Breast epithelium (tissue), 4 donors: ENCODE data around the gene RNF11. TPM values are rescaled to one million over a fixed set of nuclear protein-coding genes. Genes with fewer than 3 reads are reported as not detected.

ENCODE experiments used
- DNase-seq, 2 donors: peaks; one replicate each; pipeline ENCODE4 v3.0.0-alpha.2; 2019; ENCODE audit warnings: low spot score in 2 of 2
- H3K27ac ChIP-seq, 2 donors: fragments of 200-600 bp; sonication (generic) in 1 of 2; one replicate each; pipeline ENCODE4 v1.5.1; 2016 to 2019; ENCODE audit warnings: mild to moderate bottlenecking in 1 of 2
- H3K27me3 ChIP-seq, 2 donors: fragments of 200-600 bp; sonication (generic) in 1 of 2; one replicate each; pipeline versions ENCODE4 v1.5.1 to v1.6.0; 2017 to 2019; ENCODE audit warnings: control low read depth in 1 of 2, mild to moderate bottlenecking in 1 of 2
- H3K36me3 ChIP-seq: fragments of 200-600 bp; one replicate; pipeline ENCODE4 v1.5.1; 2019
- H3K4me1 ChIP-seq, 2 donors: fragments of 200-600 bp; sonication (generic); one replicate each; pipeline ENCODE4 v1.5.1; 2016 to 2019; ENCODE audit warnings: control low read depth in 1 of 2
- H3K4me3 ChIP-seq, 3 donors: fragments of 200-600 bp; sonication (generic); 1 replicate in 2 of 3; 2 replicates in 1 of 3; pipeline ENCODE4 v1.5.1; 2016 to 2019; ENCODE audit warnings: mild to moderate bottlenecking in 3 of 3, moderate library complexity in 2 of 3
- H3K9me3 ChIP-seq, 2 donors: fragments of 200-600 bp; sonication (generic) in 1 of 2; one replicate each; pipeline ENCODE4 v1.5.1; 2016 to 2019; ENCODE audit warnings: control low read depth in 1 of 2
- POLR2A ChIP-seq: fragments of 450-650 bp; IDR thresholded peaks from one replicate; pipeline ENCODE4 v1.6.1; 2016; ENCODE audit warnings: antibody characterized with exemption, mild to moderate bottlenecking, moderate library complexity
- POLR2AphosphoS5 ChIP-seq, 3 donors: sonication (generic); formaldehyde crosslinking; IDR thresholded peaks; one replicate each; pipeline ENCODE4 v1.6.1; 2017; ENCODE audit warnings: antibody characterized with exemption in 3 of 3
- intact Hi-C: fragments of 100-400 bp; cut with DNase I; formaldehyde crosslinking; loops from one replicate; pipeline ENCODE4 v1.15.1; 2023; ENCODE audit warnings: low total_unique reads
- total RNA-seq, 3 donors: library from RNA; depleted of rRNA; stranded (reverse); fragments of >200 nt; gene quantifications; one replicate each; pipeline ENCODE4 v1.1.0, GENCODE V29; 2016
- TF ChIP-seq, protein P1 (sequence below), 3 donors: fragments of 450-650 bp; IDR thresholded peaks; one replicate each; pipeline ENCODE4 v1.5.1; 2016 to 2017; ENCODE audit warnings: antibody characterized with exemption in 3 of 3, mild to moderate bottlenecking in 3 of 3, moderate library complexity in 3 of 3

RNF11 gene
- total RNA-seq, 3 donors from 2014 or later = 96.0 to 100 (median 96.9) TPM

DNA sequence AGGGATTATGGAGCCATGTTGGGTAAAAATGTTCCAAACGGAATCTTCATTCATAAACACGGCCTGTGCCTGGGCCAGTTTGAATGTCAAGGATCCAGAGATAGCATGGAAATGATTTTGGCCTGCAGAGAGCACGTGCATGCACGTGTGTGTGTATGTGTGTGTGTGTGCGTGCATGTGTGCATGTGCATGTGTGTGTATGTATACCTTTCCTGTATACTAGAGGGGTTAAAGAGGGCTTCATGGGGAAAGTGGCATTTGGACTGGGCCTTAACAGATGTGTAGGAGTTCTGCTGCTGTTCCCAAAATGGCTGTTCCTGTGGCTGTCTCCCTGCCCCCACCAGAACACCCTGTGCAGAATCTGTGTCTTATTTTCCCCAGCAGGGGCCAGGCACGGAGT, 72.6 kb downstream of the RNF11 start:
- Histone ChIP-seq H3K4me3 (no peak overlapping the region), H3K4me1 (no peaks in the 10 kb centered on the region), H3K27ac (no peak overlapping the region), H3K9me3 (no peaks in the 10 kb centered on the region), H3K36me3 (no peaks in the 10 kb centered on the region), H3K27me3 (no peaks in the 10 kb centered on the region)
- intact Hi-C loops = no loop called here
- TF ChIP-seq POLR2AphosphoS5 (IDR thresholded peaks at IDR 0.05) = no peak
- TF ChIP-seq, protein P1, sequence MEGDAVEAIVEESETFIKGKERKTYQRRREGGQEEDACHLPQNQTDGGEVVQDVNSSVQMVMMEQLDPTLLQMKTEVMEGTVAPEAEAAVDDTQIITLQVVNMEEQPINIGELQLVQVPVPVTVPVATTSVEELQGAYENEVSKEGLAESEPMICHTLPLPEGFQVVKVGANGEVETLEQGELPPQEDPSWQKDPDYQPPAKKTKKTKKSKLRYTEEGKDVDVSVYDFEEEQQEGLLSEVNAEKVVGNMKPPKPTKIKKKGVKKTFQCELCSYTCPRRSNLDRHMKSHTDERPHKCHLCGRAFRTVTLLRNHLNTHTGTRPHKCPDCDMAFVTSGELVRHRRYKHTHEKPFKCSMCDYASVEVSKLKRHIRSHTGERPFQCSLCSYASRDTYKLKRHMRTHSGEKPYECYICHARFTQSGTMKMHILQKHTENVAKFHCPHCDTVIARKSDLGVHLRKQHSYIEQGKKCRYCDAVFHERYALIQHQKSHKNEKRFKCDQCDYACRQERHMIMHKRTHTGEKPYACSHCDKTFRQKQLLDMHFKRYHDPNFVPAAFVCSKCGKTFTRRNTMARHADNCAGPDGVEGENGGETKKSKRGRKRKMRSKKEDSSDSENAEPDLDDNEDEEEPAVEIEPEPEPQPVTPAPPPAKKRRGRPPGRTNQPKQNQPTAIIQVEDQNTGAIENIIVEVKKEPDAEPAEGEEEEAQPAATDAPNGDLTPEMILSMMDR (IDR thresholded peaks at IDR 0.05) = no peak
- DNase-seq = no peak

DNA sequence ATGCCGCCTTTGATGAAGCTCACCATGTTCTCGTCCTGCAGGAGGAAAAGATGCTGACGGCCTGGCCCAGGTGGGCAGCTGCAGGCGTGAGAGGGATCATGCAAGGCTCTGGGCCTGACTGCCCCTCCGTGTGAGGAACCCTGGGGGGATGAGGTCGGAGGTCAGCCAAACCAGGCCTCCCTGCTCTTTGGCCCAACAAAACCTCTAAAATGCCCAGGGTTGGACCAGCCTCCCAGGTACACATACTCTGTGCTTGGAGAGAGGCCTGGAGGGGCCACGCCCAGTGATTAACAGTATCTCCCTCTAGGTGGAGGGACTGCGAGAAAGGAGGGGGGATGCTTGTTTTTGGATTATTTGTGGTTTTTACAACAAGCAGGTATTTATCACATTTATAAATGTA, 73.2 kb downstream of the RNF11 start:
- no peak for DNase-seq
- no peaks in the 10 kb centered on the region for H3K36me3 ChIP-seq
- H3K4me1 ChIP-seq = peaks cover 0 to 4% of the 10 kb centered on the region in 2 donors
- no peak overlapping the region for H3K27ac ChIP-seq
- H3K27me3 ChIP-seq = no peaks in the 10 kb centered on the region
- H3K4me3 ChIP-seq = no peak overlapping the region
- H3K9me3 ChIP-seq = no peaks in the 10 kb centered on the region
- intact Hi-C loops = no loop called here
- TF ChIP-seq POLR2A (no peak), POLR2AphosphoS5 (IDR thresholded peaks at IDR 0.05) (no peak)
- TF ChIP-seq, protein P1 (IDR thresholded peaks at IDR 0.05) = no peak

DNA sequence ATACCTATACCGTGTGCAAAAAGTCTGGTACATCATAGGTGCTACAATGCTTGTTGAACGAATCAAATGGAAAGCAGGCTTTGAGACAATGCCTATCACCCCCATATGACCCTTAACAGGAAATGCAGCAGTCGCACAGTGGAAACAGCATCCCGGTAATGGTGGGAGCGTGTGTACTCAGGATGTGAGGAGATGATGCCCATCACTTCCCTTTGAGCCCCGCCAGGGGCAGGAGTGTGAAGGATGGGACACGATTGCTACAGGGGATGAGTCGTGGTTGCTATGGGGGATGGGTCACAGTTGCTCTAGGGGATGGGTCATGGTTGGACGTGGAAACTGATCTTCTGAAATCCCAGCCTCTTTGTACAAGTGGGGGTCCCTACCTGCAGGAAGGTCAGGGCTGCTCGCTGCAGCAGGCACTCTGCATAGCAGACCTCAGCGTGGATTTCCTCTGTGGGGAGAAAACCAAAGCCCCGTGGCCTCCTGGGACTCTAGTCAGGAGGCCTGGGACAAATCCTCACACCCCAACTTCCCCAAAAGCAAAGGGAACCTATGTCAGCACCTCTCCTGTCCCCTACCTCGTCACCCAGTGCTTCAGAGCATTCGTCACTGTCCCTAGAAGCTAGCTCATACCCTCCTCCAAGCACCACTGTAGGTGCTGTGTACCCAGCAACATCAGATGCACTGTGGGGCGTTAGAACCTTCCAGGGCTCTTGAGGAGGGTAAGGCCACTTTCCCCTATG, 75.0 kb downstream of the RNF11 start:
- TF ChIP-seq, protein P1 (IDR thresholded peaks at IDR 0.05) = no peak
- TF ChIP-seq POLR2A = no peak
- no peak for TF ChIP-seq POLR2AphosphoS5 (IDR thresholded peaks at IDR 0.05)
- no peak for DNase-seq
- H3K27me3 ChIP-seq = no peaks in the 10 kb centered on the region
- H3K4me3 ChIP-seq = no peak overlapping the region
- no peak overlapping the region for H3K27ac ChIP-seq
- H3K9me3 ChIP-seq = no peaks in the 10 kb centered on the region
- no peaks in the 10 kb centered on the region for H3K36me3 ChIP-seq
- peaks cover 0 to 6% of the 10 kb centered on the region in 2 donors for H3K4me1 ChIP-seq
- intact Hi-C loops = no loop called here

DNA sequence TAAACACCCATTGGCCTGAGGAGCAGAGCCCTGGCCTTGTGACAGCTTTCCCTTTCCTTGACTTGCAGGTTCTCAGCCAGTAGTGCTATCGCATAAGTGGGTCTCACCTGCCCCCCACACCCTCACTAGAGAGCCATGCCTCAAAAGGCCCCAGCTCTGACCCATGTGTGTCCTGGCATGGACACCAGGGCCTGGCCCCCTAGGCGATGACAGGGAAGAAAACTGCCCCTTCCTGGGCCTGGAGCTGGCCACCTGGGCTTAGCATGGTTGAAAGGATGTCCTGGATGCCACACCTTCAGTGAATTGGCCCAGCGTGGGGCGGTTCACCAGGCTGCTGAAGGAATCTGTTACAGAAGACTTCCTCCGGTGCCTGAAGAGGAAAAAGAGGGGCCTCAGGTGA, 75.8 kb downstream of the RNF11 start:
- H3K27me3 ChIP-seq = no peaks in the 10 kb centered on the region
- H3K9me3 ChIP-seq = no peaks in the 10 kb centered on the region
- no peak overlapping the region for H3K27ac ChIP-seq
- H3K4me3 ChIP-seq = no peak overlapping the region
- TF ChIP-seq POLR2AphosphoS5 (IDR thresholded peaks at IDR 0.05) (no peak), POLR2A (no peak)
- TF ChIP-seq, protein P1 (IDR thresholded peaks at IDR 0.05) = no peak
- no peaks in the 10 kb centered on the region for H3K36me3 ChIP-seq
- H3K4me1 ChIP-seq = peaks cover 0 to 6% of the 10 kb centered on the region in 2 donors
- DNase-seq = no peak
- intact Hi-C loops = no loop called here

DNA sequence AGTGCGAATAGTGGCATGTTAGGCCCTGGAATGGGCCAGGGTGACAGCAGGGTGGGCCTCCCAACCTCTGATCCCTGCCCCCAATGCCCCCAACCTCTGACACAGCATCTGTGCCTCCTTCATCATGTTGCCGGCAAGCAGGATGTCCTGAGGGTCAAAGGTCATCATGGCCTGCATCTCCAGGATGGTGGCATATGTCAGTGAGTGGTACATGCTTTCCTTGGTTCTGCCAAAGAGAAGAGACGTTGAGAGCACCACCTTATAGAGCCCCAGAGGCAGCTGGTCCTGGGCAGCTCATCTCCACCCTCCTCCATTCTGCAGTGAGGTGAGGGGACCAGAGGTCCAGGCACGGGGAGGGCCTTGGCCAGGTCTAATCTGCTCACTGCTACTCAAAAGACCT, 76.6 kb downstream of the RNF11 start:
- Histone ChIP-seq H3K9me3 (no peaks in the 10 kb centered on the region), H3K27ac (peak overlapping the region in 1 of 2 donors; percentile 82), H3K4me1 (peaks cover 0 to 6% of the 10 kb centered on the region in 2 donors), H3K27me3 (no peaks in the 10 kb centered on the region), H3K36me3 (no peaks in the 10 kb centered on the region), H3K4me3 (no peak overlapping the region)
- TF ChIP-seq POLR2A = no peak
- TF ChIP-seq, protein P1 (IDR thresholded peaks at IDR 0.05) = no peak
- TF ChIP-seq POLR2AphosphoS5 (IDR thresholded peaks at IDR 0.05) = no peak
- DNase-seq = no peak
- intact Hi-C loops = no loop called here
